Gastrocnemius medialis (tissue), 4 donors: ENCODE data around the gene HSPB7.

Experiments
- POLR2A ChIP-seq, 2 donors: fragments of 450-650 bp; IDR thresholded peaks; one replicate each; pipeline ENCODE4 v1.6.1; 2017; ENCODE audit warnings: antibody characterized with exemption in 2 of 2, mild to moderate bottlenecking in 2 of 2, moderate library complexity in 2 of 2
- TF ChIP-seq, protein P1 (sequence below), 5 experiments: fragments of 450-650 bp in 3 of 5; fragments of 200-600 bp in 2 of 5; sonication (generic) in 2 of 5; IDR thresholded peaks in 4 of 5; conservative IDR thresholded peaks in 1 of 5; 1 replicate in 4 of 5; 2 replicates in 1 of 5; pipeline ENCODE4 v1.5.1; 2016 to 2019; ENCODE audit warnings: antibody characterized with exemption in 5 of 5, mild to moderate bottlenecking in 3 of 5, moderate library complexity in 3 of 5

GRCh38 chr1:16007671-16008341, 10.0 kb downstream of the HSPB7 start:
- TF ChIP-seq, protein P1, sequence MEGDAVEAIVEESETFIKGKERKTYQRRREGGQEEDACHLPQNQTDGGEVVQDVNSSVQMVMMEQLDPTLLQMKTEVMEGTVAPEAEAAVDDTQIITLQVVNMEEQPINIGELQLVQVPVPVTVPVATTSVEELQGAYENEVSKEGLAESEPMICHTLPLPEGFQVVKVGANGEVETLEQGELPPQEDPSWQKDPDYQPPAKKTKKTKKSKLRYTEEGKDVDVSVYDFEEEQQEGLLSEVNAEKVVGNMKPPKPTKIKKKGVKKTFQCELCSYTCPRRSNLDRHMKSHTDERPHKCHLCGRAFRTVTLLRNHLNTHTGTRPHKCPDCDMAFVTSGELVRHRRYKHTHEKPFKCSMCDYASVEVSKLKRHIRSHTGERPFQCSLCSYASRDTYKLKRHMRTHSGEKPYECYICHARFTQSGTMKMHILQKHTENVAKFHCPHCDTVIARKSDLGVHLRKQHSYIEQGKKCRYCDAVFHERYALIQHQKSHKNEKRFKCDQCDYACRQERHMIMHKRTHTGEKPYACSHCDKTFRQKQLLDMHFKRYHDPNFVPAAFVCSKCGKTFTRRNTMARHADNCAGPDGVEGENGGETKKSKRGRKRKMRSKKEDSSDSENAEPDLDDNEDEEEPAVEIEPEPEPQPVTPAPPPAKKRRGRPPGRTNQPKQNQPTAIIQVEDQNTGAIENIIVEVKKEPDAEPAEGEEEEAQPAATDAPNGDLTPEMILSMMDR (IDR thresholded peaks at IDR 0.05 in 4 of 5, conservative IDR thresholded peaks at IDR 0.05 in 1 of 5), result no peak
- TF ChIP-seq POLR2A (IDR thresholded peaks at IDR 0.05), result no peak
